Hematopoietic multipotent progenitor cell treated with erythropoietin and hydrocortisone succinate and interleukin-3 and kit ligand, for 15 days (in vitro differentiated cells): Measurements from ENCODE around the gene KRTAP5-7.
"Not testable (repeated sequence)": the region's sequence is repeated elsewhere in the genome, so short reads cannot be mapped to it uniquely, and the experiment has no call there.

Experiments
- DNase-seq: peaks from one replicate; pipeline ENCODE4 v3.0.0-alpha.2; 2015; ENCODE audit warnings: low spot score

KRTAP5-7 gene

GRCh38 chr11:71558996-71559395, 31.9 kb downstream of the KRTAP5-7 start:
- no peak for DNase-seq

GRCh38 chr11:71562120-71562519, 35.1 kb downstream of the KRTAP5-7 start:
- no peak for DNase-seq

GRCh38 chr11:71563406-71563805, 36.3 kb downstream of the KRTAP5-7 start:
- DNase-seq, result no peak

GRCh38 chr11:71564430-71564829, 37.4 kb downstream of the KRTAP5-7 start:
- no peak for DNase-seq

GRCh38 chr11:71565263-71565662, 38.2 kb downstream of the KRTAP5-7 start, which contains the start of gene KRTAP5-10:
TSS of gene KRTAP5-10 (plus strand) at chr11:71565563. CDS start at chr11:71565588, 25 bp downstream.
- DNase-seq, result no peak

GRCh38 chr11:71566081-71566620, 39.1 kb downstream of the KRTAP5-7 start:
- no peak for DNase-seq

- DNase-seq, result not testable (repeated sequence)
Measured at GRCh38 chr11:71566626-71567599, 39.8 kb downstream of the KRTAP5-7 start.

GRCh38 chr11:71567633-71568032, 40.6 kb downstream of the KRTAP5-7 start:
- not testable (repeated sequence) for DNase-seq

GRCh38 chr11:71568704-71569349, 41.8 kb downstream of the KRTAP5-7 start:
- no peak for DNase-seq

GRCh38 chr11:71571101-71571850, 44.2 kb downstream of the KRTAP5-7 start:
- DNase-seq, result not testable (repeated sequence)

- DNase-seq, result no peak
Measured at GRCh38 chr11:71572811-71573210, 45.7 kb downstream of the KRTAP5-7 start.

- no peak for DNase-seq
Measured at GRCh38 chr11:71574418-71574817, 47.4 kb downstream of the KRTAP5-7 start.

GRCh38 chr11:71575723-71576424, 48.8 kb downstream of the KRTAP5-7 start:
- DNase-seq, result no peak

- DNase-seq, result not testable (repeated sequence)
Measured at GRCh38 chr11:71576688-71577465, 49.8 kb downstream of the KRTAP5-7 start.

GRCh38 chr11:71577469-71578004, 50.5 kb downstream of the KRTAP5-7 start:
- DNase-seq, result no peak
